GM12801 (cell line): ENCODE measurements around the gene CLEC2L.

Experiments
- TF ChIP-seq, protein P1 (sequence below): IDR thresholded peaks from one replicate; pipeline ENCODE4 v1.5.1; 2011; ENCODE audit warnings: control low read depth; ENCODE audit not compliant: insufficient read length; ENCODE audit errors: extremely low read depth

Gene CLEC2L

DNA sequence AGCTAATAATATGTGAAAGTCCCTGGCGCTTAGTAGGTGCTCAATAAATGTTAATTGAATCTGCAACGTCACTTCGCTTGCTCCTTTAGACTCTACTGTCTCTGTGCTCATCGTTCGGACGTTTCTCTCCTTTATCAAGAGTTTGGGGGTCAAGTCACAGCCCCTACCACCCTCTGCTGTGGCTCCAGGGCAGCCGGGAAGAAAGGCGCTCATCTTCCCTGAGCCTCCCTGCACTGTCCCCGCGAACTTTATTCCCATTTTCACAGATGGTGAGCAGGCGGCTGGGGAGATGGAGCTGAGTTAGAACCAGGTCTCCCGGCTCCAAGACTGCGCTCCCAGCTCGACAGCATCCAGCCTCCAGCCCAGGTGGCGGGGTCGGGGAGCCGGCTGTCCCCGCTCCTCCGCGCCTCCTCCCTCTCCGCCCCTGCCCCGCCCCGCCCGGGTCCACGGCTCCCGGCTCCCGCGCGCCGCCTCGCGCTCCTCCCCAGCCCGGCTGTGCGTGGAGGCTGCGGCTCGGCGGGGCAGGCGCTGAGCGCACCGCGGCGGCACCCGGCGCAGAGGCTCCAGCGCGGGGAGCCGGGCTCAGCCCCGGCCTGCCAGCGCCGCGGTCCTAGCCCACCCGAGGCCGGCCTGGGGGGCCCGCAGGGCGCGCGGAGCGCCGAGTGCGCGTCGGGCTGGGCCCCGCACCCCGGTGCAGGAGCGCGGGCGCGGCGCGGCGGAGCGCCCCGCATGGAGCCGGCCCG is at the start of gene CLEC2L:
CLEC2L (plus strand) TSS at position 487 of the 743 bp plus-strand sequence; CDS start at position 730, 243 bp downstream.
- TF ChIP-seq, protein P1, sequence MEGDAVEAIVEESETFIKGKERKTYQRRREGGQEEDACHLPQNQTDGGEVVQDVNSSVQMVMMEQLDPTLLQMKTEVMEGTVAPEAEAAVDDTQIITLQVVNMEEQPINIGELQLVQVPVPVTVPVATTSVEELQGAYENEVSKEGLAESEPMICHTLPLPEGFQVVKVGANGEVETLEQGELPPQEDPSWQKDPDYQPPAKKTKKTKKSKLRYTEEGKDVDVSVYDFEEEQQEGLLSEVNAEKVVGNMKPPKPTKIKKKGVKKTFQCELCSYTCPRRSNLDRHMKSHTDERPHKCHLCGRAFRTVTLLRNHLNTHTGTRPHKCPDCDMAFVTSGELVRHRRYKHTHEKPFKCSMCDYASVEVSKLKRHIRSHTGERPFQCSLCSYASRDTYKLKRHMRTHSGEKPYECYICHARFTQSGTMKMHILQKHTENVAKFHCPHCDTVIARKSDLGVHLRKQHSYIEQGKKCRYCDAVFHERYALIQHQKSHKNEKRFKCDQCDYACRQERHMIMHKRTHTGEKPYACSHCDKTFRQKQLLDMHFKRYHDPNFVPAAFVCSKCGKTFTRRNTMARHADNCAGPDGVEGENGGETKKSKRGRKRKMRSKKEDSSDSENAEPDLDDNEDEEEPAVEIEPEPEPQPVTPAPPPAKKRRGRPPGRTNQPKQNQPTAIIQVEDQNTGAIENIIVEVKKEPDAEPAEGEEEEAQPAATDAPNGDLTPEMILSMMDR, result no peak

DNA sequence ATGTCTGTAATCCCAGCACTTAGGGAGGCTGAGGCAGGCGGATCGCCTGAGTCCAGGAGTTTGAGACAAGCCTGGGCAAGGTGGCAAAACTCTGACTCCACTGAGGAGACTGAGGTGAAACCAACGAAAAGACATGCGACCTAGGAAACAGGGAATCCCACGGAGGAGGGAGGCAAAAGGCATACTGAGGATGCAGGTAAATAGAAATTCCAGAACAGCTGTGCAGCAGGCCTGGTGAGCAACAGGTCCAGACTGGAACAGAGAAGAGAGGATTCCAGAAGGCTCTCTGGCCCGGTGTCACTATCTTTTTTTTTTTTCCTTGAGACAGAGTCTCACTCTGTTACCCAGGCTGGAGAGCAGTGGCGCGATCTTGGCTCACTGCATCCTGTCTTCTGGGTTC is 47.3 kb upstream of the CLEC2L start:
- TF ChIP-seq, protein P1, result no peak

DNA sequence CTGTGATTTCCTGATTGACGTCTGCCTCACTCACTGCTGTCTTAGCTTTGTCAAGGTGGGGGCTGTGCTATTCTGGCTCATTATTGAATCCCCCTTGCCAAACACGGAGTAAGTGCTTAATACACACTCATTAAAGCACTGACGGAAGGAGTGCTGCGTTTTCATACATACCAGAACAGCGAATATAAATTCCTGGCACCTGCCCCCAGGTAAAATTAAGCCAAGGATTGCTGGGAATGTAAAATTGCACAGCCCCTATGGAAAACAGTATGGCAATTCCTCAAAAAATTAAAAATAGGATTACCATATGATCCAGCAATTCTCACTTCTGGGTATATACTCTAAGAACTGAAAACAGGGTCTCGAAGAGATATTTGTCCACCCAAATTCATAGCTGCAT is 46.6 kb upstream of the CLEC2L start:
- TF ChIP-seq, protein P1, result no peak

DNA sequence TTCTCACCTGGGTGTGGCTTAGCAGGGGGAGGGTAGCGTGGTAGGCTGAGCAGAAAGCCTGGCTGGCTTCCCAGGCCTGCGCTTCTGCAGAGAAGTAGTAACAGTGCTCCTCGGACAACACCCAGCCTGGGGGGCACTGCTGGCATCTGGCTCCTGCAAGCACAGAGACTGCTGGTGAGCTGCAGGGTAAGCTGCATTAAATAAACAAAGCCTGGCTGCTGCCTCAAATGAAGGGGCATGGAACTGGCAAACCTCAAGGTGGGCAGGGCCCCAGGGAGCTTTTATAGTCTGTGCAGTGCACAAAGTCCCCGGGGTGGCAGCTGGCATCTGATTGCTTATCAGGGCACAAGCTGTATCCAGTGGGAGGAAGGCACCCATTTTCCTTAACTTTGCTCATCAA is 43.9 kb upstream of the CLEC2L start:
- TF ChIP-seq, protein P1, result no peak

DNA sequence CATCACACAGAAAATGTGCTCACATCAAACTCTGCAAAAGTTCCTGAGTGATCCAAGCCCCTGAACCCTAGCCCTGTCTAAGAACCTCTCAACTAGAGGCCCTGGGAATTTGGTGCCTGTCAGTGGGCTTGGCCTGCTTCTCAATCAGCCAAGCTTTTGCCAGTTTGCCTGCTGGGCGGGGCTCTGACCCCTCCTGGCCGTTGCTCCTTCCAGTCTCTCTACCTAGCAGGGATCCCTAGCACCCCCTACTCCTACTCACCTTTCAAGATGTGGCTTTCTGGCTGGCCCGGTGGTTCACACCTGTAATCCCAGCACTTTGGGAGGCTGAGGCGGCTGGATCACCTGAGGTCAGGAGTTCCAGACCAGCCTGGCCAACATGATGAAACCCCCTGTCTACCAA is 42.1 kb upstream of the CLEC2L start:
- TF ChIP-seq, protein P1, result no peak

DNA sequence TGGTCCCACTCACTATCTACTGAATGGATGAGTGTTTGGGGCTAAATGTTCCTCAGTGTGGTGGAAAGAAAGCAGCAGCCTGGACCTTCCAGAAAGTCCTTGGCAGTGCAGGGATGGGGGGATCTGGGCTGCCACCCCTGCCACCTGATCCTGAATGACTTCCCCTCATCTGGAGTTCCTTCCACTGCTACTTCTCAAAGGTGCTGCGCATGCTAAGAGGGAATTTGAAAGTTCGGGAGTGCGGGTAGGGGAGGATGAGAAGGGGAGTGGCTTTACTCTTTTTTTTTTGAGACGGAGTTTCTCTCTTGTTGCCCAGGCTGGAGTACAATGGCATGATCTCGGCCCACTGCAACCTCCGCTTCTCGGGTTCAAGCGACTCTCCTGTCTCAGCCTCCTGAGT is 41.4 kb upstream of the CLEC2L start:
- TF ChIP-seq, protein P1, result no peak

DNA sequence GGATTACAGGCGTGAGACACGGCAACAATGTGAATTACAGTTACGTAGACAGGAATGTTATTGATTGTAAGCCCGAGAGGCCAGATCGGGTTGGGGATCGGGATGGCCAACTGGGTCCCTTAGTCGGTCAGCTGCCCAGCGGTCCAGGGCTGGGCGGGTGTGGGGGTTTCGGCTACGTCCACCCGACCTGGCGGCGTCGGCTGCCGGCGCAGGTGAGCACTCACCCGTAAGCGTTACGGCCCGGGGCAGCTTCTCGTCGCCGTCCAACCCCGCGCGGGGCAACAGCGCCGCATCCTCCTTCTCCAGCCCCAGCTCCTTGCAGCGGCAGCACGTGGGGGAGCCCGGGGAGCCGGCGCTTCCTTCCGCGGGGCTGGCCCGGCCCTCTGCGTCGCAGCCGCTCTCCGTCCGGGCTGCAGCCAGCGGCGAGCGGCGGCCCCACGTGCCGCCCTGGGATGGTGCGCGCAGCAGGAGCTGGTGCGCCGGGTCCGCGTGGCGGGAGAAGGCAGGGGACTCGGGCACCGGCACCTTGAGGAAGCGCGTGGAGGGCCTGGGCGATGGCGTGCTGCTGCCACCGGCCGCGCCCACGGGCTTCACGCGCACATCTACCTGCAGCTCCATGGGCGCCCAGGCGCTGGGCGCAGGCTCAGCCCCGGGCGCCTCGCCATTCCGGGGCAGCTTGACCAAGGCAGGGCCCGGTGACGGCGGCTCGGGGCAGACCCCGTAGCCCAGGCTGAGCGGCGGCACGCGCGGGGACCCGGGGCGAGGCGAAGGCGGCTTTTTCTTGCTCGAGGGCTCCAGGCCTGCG is 40.6 kb upstream of the CLEC2L start:
- TF ChIP-seq, protein P1, result no peak
